PFSK-1 (cell line): ENCODE measurements around the gene GYS1.

ENCODE experiments used
- FOXP2 ChIP-seq: optimal IDR thresholded peaks from 2 replicates; pipeline ENCODE3; 2011; ENCODE audit warnings: borderline replicate concordance, control low read depth, inconsistent platforms; ENCODE audit not compliant: insufficient read depth; ENCODE audit errors: extremely low read length, extremely low read depth
- POLR2AphosphoS5 ChIP-seq: IDR thresholded peaks from 2 replicates; pipeline ENCODE4 v1.6.1; 2012; ENCODE audit warnings: low read depth, mild to moderate bottlenecking, control low read depth, low read length, moderate library complexity
- SIN3A ChIP-seq: IDR thresholded peaks from 2 replicates; pipeline ENCODE4 v1.6.1; 2012; ENCODE audit warnings: mild to moderate bottlenecking, low read length, moderate library complexity, borderline replicate concordance; ENCODE audit not compliant: insufficient read depth
- TAF1 ChIP-seq: IDR thresholded peaks from 2 replicates; pipeline ENCODE4 v1.6.1; 2012; ENCODE audit warnings: low read length, control low read depth, borderline replicate concordance; ENCODE audit not compliant: insufficient read depth
- TF ChIP-seq, protein P1 (sequence below), 2 experiments: IDR thresholded peaks; 2 replicates each; pipeline versions ENCODE4 v1.6.1 to v1.8.0; 2011 to 2012; ENCODE audit warnings: low read depth in 2 of 2, low read length in 2 of 2, control low read depth in 1 of 2, inconsistent platforms in 1 of 2, mild to moderate bottlenecking in 1 of 2, moderate library complexity in 1 of 2; ENCODE audit not compliant: insufficient read depth in 1 of 2

GYS1 gene

GRCh38 chr19:48928164-48929025 lies 64.7 kb downstream of the GYS1 start:
- TF ChIP-seq, protein P1, sequence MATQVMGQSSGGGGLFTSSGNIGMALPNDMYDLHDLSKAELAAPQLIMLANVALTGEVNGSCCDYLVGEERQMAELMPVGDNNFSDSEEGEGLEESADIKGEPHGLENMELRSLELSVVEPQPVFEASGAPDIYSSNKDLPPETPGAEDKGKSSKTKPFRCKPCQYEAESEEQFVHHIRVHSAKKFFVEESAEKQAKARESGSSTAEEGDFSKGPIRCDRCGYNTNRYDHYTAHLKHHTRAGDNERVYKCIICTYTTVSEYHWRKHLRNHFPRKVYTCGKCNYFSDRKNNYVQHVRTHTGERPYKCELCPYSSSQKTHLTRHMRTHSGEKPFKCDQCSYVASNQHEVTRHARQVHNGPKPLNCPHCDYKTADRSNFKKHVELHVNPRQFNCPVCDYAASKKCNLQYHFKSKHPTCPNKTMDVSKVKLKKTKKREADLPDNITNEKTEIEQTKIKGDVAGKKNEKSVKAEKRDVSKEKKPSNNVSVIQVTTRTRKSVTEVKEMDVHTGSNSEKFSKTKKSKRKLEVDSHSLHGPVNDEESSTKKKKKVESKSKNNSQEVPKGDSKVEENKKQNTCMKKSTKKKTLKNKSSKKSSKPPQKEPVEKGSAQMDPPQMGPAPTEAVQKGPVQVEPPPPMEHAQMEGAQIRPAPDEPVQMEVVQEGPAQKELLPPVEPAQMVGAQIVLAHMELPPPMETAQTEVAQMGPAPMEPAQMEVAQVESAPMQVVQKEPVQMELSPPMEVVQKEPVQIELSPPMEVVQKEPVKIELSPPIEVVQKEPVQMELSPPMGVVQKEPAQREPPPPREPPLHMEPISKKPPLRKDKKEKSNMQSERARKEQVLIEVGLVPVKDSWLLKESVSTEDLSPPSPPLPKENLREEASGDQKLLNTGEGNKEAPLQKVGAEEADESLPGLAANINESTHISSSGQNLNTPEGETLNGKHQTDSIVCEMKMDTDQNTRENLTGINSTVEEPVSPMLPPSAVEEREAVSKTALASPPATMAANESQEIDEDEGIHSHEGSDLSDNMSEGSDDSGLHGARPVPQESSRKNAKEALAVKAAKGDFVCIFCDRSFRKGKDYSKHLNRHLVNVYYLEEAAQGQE (IDR thresholded peaks at IDR 0.05; ENCODE audit: insufficient read depth in 1 of 2, low read depth in 2 of 2, low read length in 2 of 2): no peak
- TF ChIP-seq POLR2AphosphoS5: no peak
- no peak for TF ChIP-seq SIN3A
- no peak for TF ChIP-seq TAF1
- TF ChIP-seq FOXP2: no peak

DNA sequence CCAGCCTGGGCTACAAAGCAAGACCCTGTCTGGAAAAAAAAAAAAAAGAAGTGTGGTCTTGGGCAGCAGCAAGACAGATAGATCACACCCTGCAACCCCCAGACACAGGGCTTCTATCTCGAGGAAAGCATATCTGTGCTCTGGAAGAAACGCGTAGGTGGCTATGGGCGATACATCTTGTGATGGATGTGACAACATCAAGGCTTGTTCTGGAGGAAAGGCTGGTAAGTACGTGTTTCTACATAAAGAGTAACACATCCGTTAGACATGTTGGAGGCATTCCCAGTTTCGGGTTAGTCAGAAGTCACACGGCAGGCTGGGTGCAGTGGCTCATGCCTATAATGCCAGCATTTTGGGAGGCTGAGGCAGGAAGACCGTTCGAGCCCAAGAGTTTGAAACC lies 66.2 kb downstream of the GYS1 start:
- TF ChIP-seq, protein P1 (IDR thresholded peaks at IDR 0.05; ENCODE audit: insufficient read depth in 1 of 2, low read depth in 2 of 2, low read length in 2 of 2): no peak
- no peak for TF ChIP-seq SIN3A
- no peak for TF ChIP-seq POLR2AphosphoS5
- TF ChIP-seq FOXP2: no peak
- no peak for TF ChIP-seq TAF1

DNA sequence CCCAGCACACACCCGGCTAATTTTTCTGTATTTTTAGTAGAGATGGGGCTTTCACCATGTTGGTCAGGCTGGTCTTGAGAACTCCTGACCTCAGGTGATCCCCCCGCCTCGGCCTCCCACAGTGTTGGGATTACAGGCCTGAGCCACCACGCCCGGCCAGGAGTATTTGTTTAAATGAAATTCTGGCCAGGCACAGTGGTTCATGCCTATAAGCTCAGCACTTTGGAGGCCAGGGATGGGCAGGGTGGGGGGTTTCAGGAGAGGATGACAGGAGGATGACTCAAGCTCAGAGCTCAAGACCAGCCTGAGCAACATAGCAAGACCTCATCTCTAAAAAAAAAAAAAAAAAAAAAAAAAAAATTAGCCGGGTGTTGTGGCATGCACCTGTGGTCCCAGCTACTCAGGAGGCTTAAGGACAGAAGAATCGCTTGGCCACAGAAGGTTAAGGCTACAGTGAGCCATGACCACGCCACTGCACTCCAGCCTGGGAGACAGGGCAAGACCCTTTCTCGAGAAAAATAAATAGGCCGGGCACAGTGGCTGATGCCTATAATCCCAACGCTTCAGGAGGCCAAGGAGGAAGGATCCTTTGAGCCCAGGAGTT lies 67.8 kb downstream of the GYS1 start:
- TF ChIP-seq, protein P1 (IDR thresholded peaks at IDR 0.05; ENCODE audit: insufficient read depth in 1 of 2, low read depth in 2 of 2, low read length in 2 of 2): no peak
- no peak for TF ChIP-seq SIN3A
- no peak for TF ChIP-seq TAF1
- TF ChIP-seq POLR2AphosphoS5: no peak
- no peak for TF ChIP-seq FOXP2

GRCh38 chr19:48922548-48923490 lies 70.3 kb downstream of the GYS1 start:
- TF ChIP-seq POLR2AphosphoS5 (no peak), SIN3A (no peak), TAF1 (no peak), FOXP2 (no peak)
- TF ChIP-seq, protein P1 (IDR thresholded peaks at IDR 0.05; ENCODE audit: insufficient read depth in 1 of 2, low read depth in 2 of 2, low read length in 2 of 2): no peak
